Measurements from ENCODE around the gene ABCA9.

ABCA9 gene

DNA sequence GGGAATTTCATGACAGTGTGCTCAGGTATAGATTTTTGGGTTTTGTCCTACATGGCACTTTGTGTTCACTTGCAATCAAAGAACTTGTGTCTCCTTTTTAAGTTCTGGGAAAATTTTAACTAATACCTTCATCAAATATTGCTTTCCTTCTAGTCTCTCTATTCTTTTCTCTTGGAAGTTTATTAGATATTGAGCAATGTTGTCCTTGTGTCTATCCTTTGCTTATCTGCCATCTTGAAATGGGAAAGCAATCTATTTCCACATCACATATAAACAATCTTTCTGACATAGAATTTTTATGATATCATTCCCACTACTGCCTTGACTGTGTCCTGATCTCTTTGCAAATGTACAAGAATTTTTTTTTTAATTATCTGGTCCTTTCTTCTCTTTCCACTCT is 4.4 kb upstream of the ABCA9 start:
- H3K4me1 ChIP-seq (ENCODE audit: insufficient read depth, low read length) = no peaks in the 10 kb centered on the region
- H3K9me3 ChIP-seq (ENCODE audit: low read length) = no peaks in the 10 kb centered on the region
- no peaks in the 10 kb centered on the region for H3K27me3 ChIP-seq (ENCODE audit: control insufficient read depth in 1 of 2, insufficient read depth in 2 of 2, low read length in 2 of 2)
- no peak overlapping the region for H3K9ac ChIP-seq (ENCODE audit: low read length)
- no peak overlapping the region for H3K4me3 ChIP-seq (ENCODE audit: low read depth in 1 of 2, low read length in 2 of 2)
- H3K27ac ChIP-seq (ENCODE audit: low read depth, low read length) = no peak overlapping the region
- no peaks in the 10 kb centered on the region for H3K36me3 ChIP-seq (ENCODE audit: insufficient read depth, low read length)

DNA sequence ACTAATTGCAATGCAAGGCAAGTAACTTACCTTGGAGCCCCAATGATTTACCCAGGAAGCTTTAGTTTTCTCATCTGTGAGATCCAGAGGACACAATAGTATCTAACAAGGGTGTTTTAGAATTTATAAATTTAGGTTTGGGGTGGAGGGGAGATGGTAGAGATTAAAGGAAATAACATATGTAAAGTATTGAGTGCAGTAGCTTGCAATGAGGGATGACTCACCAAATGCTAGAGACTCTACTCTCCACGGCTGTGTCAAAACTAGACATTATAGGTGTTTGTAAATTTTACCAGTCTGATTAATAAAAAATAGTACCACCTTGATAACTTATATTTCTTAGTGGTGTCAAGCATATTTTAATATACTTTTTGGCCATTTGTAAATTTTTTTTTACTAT is 3.7 kb upstream of the ABCA9 start:
- Histone ChIP-seq H3K27ac (ENCODE audit: low read depth, low read length) (no peak overlapping the region), H3K27me3 (ENCODE audit: control insufficient read depth in 1 of 2, insufficient read depth in 2 of 2, low read length in 2 of 2) (no peaks in the 10 kb centered on the region), H3K36me3 (ENCODE audit: insufficient read depth, low read length) (no peaks in the 10 kb centered on the region), H3K4me1 (ENCODE audit: insufficient read depth, low read length) (no peaks in the 10 kb centered on the region), H3K9ac (ENCODE audit: low read length) (no peak overlapping the region), H3K9me3 (ENCODE audit: low read length) (no peaks in the 10 kb centered on the region), H3K4me3 (ENCODE audit: low read depth in 1 of 2, low read length in 2 of 2) (no peak overlapping the region)

- no peaks in the 10 kb centered on the region for H3K36me3 ChIP-seq (ENCODE audit: insufficient read depth, low read length)
- H3K27me3 ChIP-seq (ENCODE audit: control insufficient read depth in 1 of 2, insufficient read depth in 2 of 2, low read length in 2 of 2) = no peaks in the 10 kb centered on the region
- no peak overlapping the region for H3K9ac ChIP-seq (ENCODE audit: low read length)
- no peaks in the 10 kb centered on the region for H3K4me1 ChIP-seq (ENCODE audit: insufficient read depth, low read length)
- no peak overlapping the region for H3K27ac ChIP-seq (ENCODE audit: low read depth, low read length)
- H3K4me3 ChIP-seq (ENCODE audit: low read depth in 1 of 2, low read length in 2 of 2) = no peak overlapping the region
- H3K9me3 ChIP-seq (ENCODE audit: low read length) = no peaks in the 10 kb centered on the region
These were observed 3.3 kb upstream of the ABCA9 start for GRCh38 chr17:69064001-69064400.

GRCh38 chr17:69062860-69063581 is 2.3 kb upstream of the ABCA9 start:
- H3K27ac ChIP-seq (ENCODE audit: low read depth, low read length) = no peak overlapping the region
- no peaks in the 10 kb centered on the region for H3K27me3 ChIP-seq (ENCODE audit: control insufficient read depth in 1 of 2, insufficient read depth in 2 of 2, low read length in 2 of 2)
- H3K9ac ChIP-seq (ENCODE audit: low read length) = no peak overlapping the region
- no peak overlapping the region for H3K4me3 ChIP-seq (ENCODE audit: low read depth in 1 of 2, low read length in 2 of 2)
- H3K9me3 ChIP-seq (ENCODE audit: low read length) = no peaks in the 10 kb centered on the region
- no peaks in the 10 kb centered on the region for H3K36me3 ChIP-seq (ENCODE audit: insufficient read depth, low read length)
- H3K4me1 ChIP-seq (ENCODE audit: insufficient read depth, low read length) = no peaks in the 10 kb centered on the region

DNA sequence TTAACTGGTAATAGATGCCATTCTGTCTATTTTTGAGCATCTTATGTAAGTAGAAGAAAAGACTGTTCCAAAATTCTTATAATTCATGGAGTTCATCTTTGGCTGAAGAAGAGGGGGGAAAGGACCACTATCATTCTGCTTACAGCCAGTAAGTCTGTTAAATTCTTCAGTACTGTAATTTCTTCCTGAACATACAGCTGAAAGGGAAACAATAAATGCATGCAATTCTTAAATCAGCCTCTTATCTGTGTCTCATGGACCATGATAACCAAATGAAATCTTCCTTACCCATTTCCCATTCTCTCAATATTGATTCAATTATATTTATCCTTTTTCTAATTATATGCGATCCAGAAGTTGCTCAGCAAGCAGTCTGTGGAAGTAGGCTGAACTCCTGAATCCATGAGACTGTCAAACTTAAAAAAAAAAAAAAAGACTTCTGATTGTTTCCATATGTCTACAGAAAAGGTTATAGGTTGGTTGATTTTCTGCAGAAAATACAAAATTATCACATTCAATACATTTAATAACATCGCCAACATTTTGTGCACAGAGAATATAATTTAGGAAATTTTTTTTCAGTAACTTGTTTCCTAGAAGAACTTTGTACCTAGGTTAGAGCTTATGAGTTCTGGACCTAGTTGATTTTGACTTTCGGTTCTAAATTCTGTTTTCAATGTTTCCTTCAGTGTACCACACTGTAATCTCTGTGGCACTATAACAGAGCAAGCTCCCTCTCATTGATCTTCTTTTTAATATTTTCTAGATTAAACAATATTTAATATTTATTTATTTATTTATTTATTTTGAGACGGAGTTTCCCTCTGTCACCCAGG is 1.2 kb upstream of the ABCA9 start:
- H3K9ac ChIP-seq (ENCODE audit: low read length) = no peak overlapping the region
- H3K36me3 ChIP-seq (ENCODE audit: insufficient read depth, low read length) = no peaks in the 10 kb centered on the region
- no peaks in the 10 kb centered on the region for H3K4me1 ChIP-seq (ENCODE audit: insufficient read depth, low read length)
- H3K27me3 ChIP-seq (ENCODE audit: control insufficient read depth in 1 of 2, insufficient read depth in 2 of 2, low read length in 2 of 2) = no peaks in the 10 kb centered on the region
- no peak overlapping the region for H3K4me3 ChIP-seq (ENCODE audit: low read depth in 1 of 2, low read length in 2 of 2)
- no peaks in the 10 kb centered on the region for H3K9me3 ChIP-seq (ENCODE audit: low read length)
- no peak overlapping the region for H3K27ac ChIP-seq (ENCODE audit: low read depth, low read length)

DNA sequence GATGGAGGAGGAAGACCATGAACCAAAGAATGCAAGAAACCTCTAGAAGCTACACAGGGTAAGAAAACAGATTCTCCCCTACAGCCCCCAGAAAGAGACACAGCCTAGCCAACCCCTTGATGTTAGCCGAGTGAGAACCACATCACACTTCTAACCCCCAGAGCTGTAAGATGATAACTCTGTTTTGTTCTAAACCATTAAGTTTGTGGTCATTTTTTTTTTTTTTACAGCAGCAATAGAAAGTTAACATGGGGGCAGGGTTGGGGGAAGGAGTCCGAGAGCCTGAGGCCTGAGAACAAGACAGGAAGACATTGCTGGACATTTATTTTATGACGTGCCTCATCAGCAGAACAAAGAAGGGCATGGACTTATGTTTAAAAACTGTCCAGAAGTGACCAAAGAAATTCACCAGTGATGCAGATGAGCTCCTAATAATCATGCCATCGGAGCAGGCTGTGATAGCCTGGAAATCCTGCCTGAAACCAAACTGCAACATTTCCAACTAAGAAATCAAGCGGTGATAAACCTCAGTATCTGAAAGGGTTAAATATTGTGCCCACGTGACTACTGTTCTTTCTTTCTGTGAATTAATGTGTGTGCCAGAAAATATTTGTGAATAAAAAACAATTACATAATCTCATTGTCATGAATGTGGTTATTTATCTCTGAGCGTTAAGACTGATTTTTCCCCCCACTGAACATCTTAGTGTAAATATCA is 1.1 kb downstream of the ABCA9 start:
- H3K4me3 ChIP-seq (ENCODE audit: low read depth in 1 of 2, low read length in 2 of 2) = no peak overlapping the region
- no peaks in the 10 kb centered on the region for H3K9me3 ChIP-seq (ENCODE audit: low read length)
- no peak overlapping the region for H3K9ac ChIP-seq (ENCODE audit: low read length)

GRCh38 chr17:69058165-69058564 is 2.6 kb downstream of the ABCA9 start:
- no peaks in the 10 kb centered on the region for H3K9me3 ChIP-seq (ENCODE audit: low read length)
- H3K27ac ChIP-seq (ENCODE audit: low read depth, low read length) = no peak overlapping the region
- no peaks in the 10 kb centered on the region for H3K27me3 ChIP-seq (ENCODE audit: control insufficient read depth in 1 of 2, insufficient read depth in 2 of 2, low read length in 2 of 2)
- no peak overlapping the region for H3K9ac ChIP-seq (ENCODE audit: low read length)
- no peak overlapping the region for H3K4me3 ChIP-seq (ENCODE audit: low read depth in 1 of 2, low read length in 2 of 2)
- H3K4me1 ChIP-seq (ENCODE audit: insufficient read depth, low read length) = no peaks in the 10 kb centered on the region
- H3K36me3 ChIP-seq (ENCODE audit: insufficient read depth, low read length) = no peaks in the 10 kb centered on the region

More for the DNA sequence above, 1.1 kb downstream of the ABCA9 start:
- no peak overlapping the region for H3K27ac ChIP-seq (ENCODE audit: low read depth, low read length)
- H3K4me1 ChIP-seq (ENCODE audit: insufficient read depth, low read length) = no peaks in the 10 kb centered on the region
- no peaks in the 10 kb centered on the region for H3K36me3 ChIP-seq (ENCODE audit: insufficient read depth, low read length)
- no peaks in the 10 kb centered on the region for H3K27me3 ChIP-seq (ENCODE audit: control insufficient read depth in 1 of 2, insufficient read depth in 2 of 2, low read length in 2 of 2)

DNA sequence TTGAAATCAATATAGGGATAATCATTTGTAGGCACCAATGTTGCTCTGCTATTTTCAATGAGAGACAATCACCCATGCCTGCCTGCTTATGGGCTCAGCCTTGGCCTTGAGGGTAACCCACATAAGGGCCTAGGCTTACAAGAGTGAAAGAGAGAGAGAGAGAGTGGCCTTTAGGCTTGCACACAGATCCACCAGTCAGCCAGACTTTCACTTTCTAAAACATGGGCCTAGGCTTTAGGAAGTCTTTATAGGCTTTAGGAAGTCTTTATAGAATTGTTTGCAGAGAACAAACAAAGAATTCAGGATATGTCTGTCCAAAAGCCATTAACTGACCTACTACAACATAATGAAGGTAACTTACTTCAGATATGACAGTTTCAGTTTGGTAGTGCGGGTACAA is 3.4 kb downstream of the ABCA9 start:
- H3K4me1 ChIP-seq (ENCODE audit: insufficient read depth, low read length) = no peaks in the 10 kb centered on the region
- H3K9ac ChIP-seq (ENCODE audit: low read length) = no peak overlapping the region
- H3K9me3 ChIP-seq (ENCODE audit: low read length) = no peaks in the 10 kb centered on the region
- no peak overlapping the region for H3K4me3 ChIP-seq (ENCODE audit: low read depth in 1 of 2, low read length in 2 of 2)
- no peak overlapping the region for H3K27ac ChIP-seq (ENCODE audit: low read depth, low read length)
- no peaks in the 10 kb centered on the region for H3K36me3 ChIP-seq (ENCODE audit: insufficient read depth, low read length)
- H3K27me3 ChIP-seq (ENCODE audit: control insufficient read depth in 1 of 2, insufficient read depth in 2 of 2, low read length in 2 of 2) = no peaks in the 10 kb centered on the region

GRCh38 chr17:69056179-69056823 is 4.4 kb downstream of the ABCA9 start:
- Histone ChIP-seq H3K36me3 (ENCODE audit: insufficient read depth, low read length) (no peaks in the 10 kb centered on the region), H3K27ac (ENCODE audit: low read depth, low read length) (no peak overlapping the region), H3K9ac (ENCODE audit: low read length) (no peak overlapping the region), H3K27me3 (ENCODE audit: control insufficient read depth in 1 of 2, insufficient read depth in 2 of 2, low read length in 2 of 2) (no peaks in the 10 kb centered on the region), H3K4me1 (ENCODE audit: insufficient read depth, low read length) (no peaks in the 10 kb centered on the region), H3K4me3 (ENCODE audit: low read depth in 1 of 2, low read length in 2 of 2) (no peak overlapping the region), H3K9me3 (ENCODE audit: low read length) (no peaks in the 10 kb centered on the region)

DNA sequence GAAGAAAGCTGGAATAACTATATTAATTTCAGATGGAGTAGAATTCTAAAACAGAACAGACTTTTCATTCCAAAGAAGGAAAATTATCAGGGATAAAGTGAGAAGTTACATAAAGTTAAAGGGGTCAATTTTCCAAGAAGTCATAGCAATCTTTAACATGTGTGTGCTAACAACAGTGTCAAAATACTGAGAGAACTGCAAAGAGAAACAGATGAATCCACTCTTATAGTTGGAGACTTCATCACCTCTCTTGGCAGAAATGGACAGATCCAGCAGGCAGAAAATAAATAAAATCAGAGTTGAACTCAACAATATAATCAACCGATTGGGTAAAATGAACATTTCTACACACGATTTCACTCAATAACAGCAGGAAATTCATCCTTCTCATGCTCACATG is 5.4 kb downstream of the ABCA9 start:
- H3K27ac ChIP-seq (ENCODE audit: low read depth, low read length) = no peak overlapping the region
- no peaks in the 10 kb centered on the region for H3K4me1 ChIP-seq (ENCODE audit: insufficient read depth, low read length)
- H3K36me3 ChIP-seq (ENCODE audit: insufficient read depth, low read length) = no peaks in the 10 kb centered on the region
- no peak overlapping the region for H3K4me3 ChIP-seq (ENCODE audit: low read depth in 1 of 2, low read length in 2 of 2)
- H3K9ac ChIP-seq (ENCODE audit: low read length) = no peak overlapping the region
- H3K27me3 ChIP-seq (ENCODE audit: control insufficient read depth in 1 of 2, insufficient read depth in 2 of 2, low read length in 2 of 2) = no peaks in the 10 kb centered on the region
- no peaks in the 10 kb centered on the region for H3K9me3 ChIP-seq (ENCODE audit: low read length)
